Measurements from ENCODE around the gene GPAM. TPM values are rescaled to one million over a fixed set of nuclear protein-coding genes. Genes with fewer than 3 reads are reported as not detected.
"Not testable (repeated sequence)": the region's sequence is repeated elsewhere in the genome, so short reads cannot be mapped to it uniquely, and the experiment has no call there.

The GPAM gene
- total and polyA plus RNA-seq, 5 donors from 2014 or later = 0.84 to 4.2 (median 2.5) TPM

- not testable (repeated sequence) for H3K4me3 ChIP-seq (ENCODE audit: low read depth, low read length); H3K36me3 ChIP-seq (ENCODE audit: control insufficient read depth, insufficient read depth, low read length); H3K27ac Mint-ChIP-seq; DNase-seq; H3K27me3 ChIP-seq (ENCODE audit: control insufficient read depth, insufficient read depth, low read length); H3K36me3 Mint-ChIP-seq; ATAC-seq (ENCODE audit: low read depth in 2 of 2); H3K9me3 Mint-ChIP-seq; H3K4me1 Mint-ChIP-seq; H3K4me3 Mint-ChIP-seq; H3K27ac ChIP-seq (ENCODE audit: insufficient read depth, low read length, poor library complexity, severe bottlenecking); H3K4me1 ChIP-seq (ENCODE audit: control insufficient read depth, insufficient read depth, low read length, poor library complexity, severe bottlenecking); H3K9me3 ChIP-seq (ENCODE audit: control insufficient read depth in 2 of 2, low read length in 2 of 2)
- H3K27me3 Mint-ChIP-seq = peaks cover 17% of the 10 kb centered on the region
These were observed 45.0 kb upstream of the GPAM start for GRCh38 chr10:112228366-112229088.

- H3K27ac Mint-ChIP-seq = no peak overlapping the region
- peaks cover 5% of the 10 kb centered on the region for H3K27me3 ChIP-seq (ENCODE audit: control insufficient read depth, insufficient read depth, low read length)
- H3K27me3 Mint-ChIP-seq = peaks cover 17% of the 10 kb centered on the region
- no peak overlapping the region for H3K27ac ChIP-seq (ENCODE audit: insufficient read depth, low read length, poor library complexity, severe bottlenecking)
- no peaks in the 10 kb centered on the region for H3K9me3 ChIP-seq (ENCODE audit: control insufficient read depth in 2 of 2, low read length in 2 of 2)
- H3K4me1 ChIP-seq (ENCODE audit: control insufficient read depth, insufficient read depth, low read length, poor library complexity, severe bottlenecking) = no peaks in the 10 kb centered on the region
- H3K36me3 ChIP-seq (ENCODE audit: control insufficient read depth, insufficient read depth, low read length) = no peaks in the 10 kb centered on the region
- no peak overlapping the region for H3K4me3 Mint-ChIP-seq
- DNase-seq (no peak), ATAC-seq (ENCODE audit: low read depth in 2 of 2) (no peak)
- H3K9me3 Mint-ChIP-seq = peaks cover 0 to 5% (median 0%) of the 10 kb centered on the region in 7 donors
- H3K4me1 Mint-ChIP-seq = no peaks in the 10 kb centered on the region
- H3K4me3 ChIP-seq (ENCODE audit: low read depth, low read length) = no peak overlapping the region
- no peaks in the 10 kb centered on the region for H3K36me3 Mint-ChIP-seq
These were observed 43.9 kb upstream of the GPAM start for GRCh38 chr10:112227331-112227987.

GRCh38 chr10:112226439-112227248 lies 43.1 kb upstream of the GPAM start:
- H3K9me3 ChIP-seq (ENCODE audit: control insufficient read depth in 2 of 2, low read length in 2 of 2) = no peaks in the 10 kb centered on the region
- no peak overlapping the region for H3K4me3 ChIP-seq (ENCODE audit: low read depth, low read length)
- Mint-ChIP-seq H3K4me1 (no peaks in the 10 kb centered on the region), H3K27me3 (peaks cover 17% of the 10 kb centered on the region), H3K27ac (no peak overlapping the region), H3K4me3 (no peak overlapping the region), H3K36me3 (no peaks in the 10 kb centered on the region), H3K9me3 (peaks cover 0 to 5% (median 0%) of the 10 kb centered on the region in 7 donors)
- H3K4me1 ChIP-seq (ENCODE audit: control insufficient read depth, insufficient read depth, low read length, poor library complexity, severe bottlenecking) = no peaks in the 10 kb centered on the region
- H3K27me3 ChIP-seq (ENCODE audit: control insufficient read depth, insufficient read depth, low read length) = peaks cover 5% of the 10 kb centered on the region
- no peaks in the 10 kb centered on the region for H3K36me3 ChIP-seq (ENCODE audit: control insufficient read depth, insufficient read depth, low read length)
- no peak overlapping the region for H3K27ac ChIP-seq (ENCODE audit: insufficient read depth, low read length, poor library complexity, severe bottlenecking)
- ATAC-seq (ENCODE audit: low read depth in 2 of 2) = no peak
- DNase-seq = no peak

- Histone ChIP-seq H3K4me3 (ENCODE audit: low read depth, low read length) (no peak overlapping the region), H3K4me1 (ENCODE audit: control insufficient read depth, insufficient read depth, low read length, poor library complexity, severe bottlenecking) (no peaks in the 10 kb centered on the region), H3K9me3 (ENCODE audit: control insufficient read depth in 2 of 2, low read length in 2 of 2) (no peaks in the 10 kb centered on the region), H3K27me3 (ENCODE audit: control insufficient read depth, insufficient read depth, low read length) (peaks cover 3% of the 10 kb centered on the region), H3K27ac (ENCODE audit: insufficient read depth, low read length, poor library complexity, severe bottlenecking) (no peak overlapping the region), H3K36me3 (ENCODE audit: control insufficient read depth, insufficient read depth, low read length) (no peaks in the 10 kb centered on the region)
- H3K4me1 Mint-ChIP-seq = no peaks in the 10 kb centered on the region
- H3K9me3 Mint-ChIP-seq = peaks cover 0 to 2% (median 0%) of the 10 kb centered on the region in 7 donors
- ATAC-seq (ENCODE audit: low read depth in 2 of 2) (no peak), DNase-seq (no peak)
- no peak overlapping the region for H3K27ac Mint-ChIP-seq
- no peaks in the 10 kb centered on the region for H3K36me3 Mint-ChIP-seq
- peaks cover 17% of the 10 kb centered on the region for H3K27me3 Mint-ChIP-seq
- H3K4me3 Mint-ChIP-seq = no peak overlapping the region
These were observed 42.3 kb upstream of the GPAM start for GRCh38 chr10:112225771-112226438.

GRCh38 chr10:112224933-112225529 lies 41.5 kb upstream of the GPAM start:
- no peak for DNase-seq
- Histone ChIP-seq H3K9me3 (ENCODE audit: control insufficient read depth in 2 of 2, low read length in 2 of 2) (peaks cover 3 to 7% of the 10 kb centered on the region in 2 experiments), H3K4me1 (ENCODE audit: control insufficient read depth, insufficient read depth, low read length, poor library complexity, severe bottlenecking) (no peaks in the 10 kb centered on the region), H3K4me3 (ENCODE audit: low read depth, low read length) (no peak overlapping the region), H3K36me3 (ENCODE audit: control insufficient read depth, insufficient read depth, low read length) (no peaks in the 10 kb centered on the region), H3K27me3 (ENCODE audit: control insufficient read depth, insufficient read depth, low read length) (peaks cover 3% of the 10 kb centered on the region), H3K27ac (ENCODE audit: insufficient read depth, low read length, poor library complexity, severe bottlenecking) (no peak overlapping the region)
- Mint-ChIP-seq H3K4me3 (no peak overlapping the region), H3K4me1 (no peaks in the 10 kb centered on the region), H3K9me3 (peaks cover 0 to 9% (median 0%) of the 10 kb centered on the region in 7 donors), H3K27me3 (peaks cover 13% of the 10 kb centered on the region), H3K36me3 (no peaks in the 10 kb centered on the region), H3K27ac (no peak overlapping the region)
- ATAC-seq (ENCODE audit: low read depth in 2 of 2) = no peak

GRCh38 chr10:112223725-112224124 lies 40.2 kb upstream of the GPAM start:
- no peak for DNase-seq
- H3K4me3 ChIP-seq (ENCODE audit: low read depth, low read length) = no peak overlapping the region
- no peaks in the 10 kb centered on the region for H3K4me1 ChIP-seq (ENCODE audit: control insufficient read depth, insufficient read depth, low read length, poor library complexity, severe bottlenecking)
- H3K27me3 ChIP-seq (ENCODE audit: control insufficient read depth, insufficient read depth, low read length) = peaks cover 3% of the 10 kb centered on the region
- ATAC-seq (ENCODE audit: low read depth in 2 of 2) = no peak
- no peak overlapping the region for H3K27ac Mint-ChIP-seq
- no peaks in the 10 kb centered on the region for H3K36me3 ChIP-seq (ENCODE audit: control insufficient read depth, insufficient read depth, low read length)
- peaks cover 0 to 12% (median 1%) of the 10 kb centered on the region in 7 donors for H3K9me3 Mint-ChIP-seq
- no peak overlapping the region for H3K27ac ChIP-seq (ENCODE audit: insufficient read depth, low read length, poor library complexity, severe bottlenecking)
- peaks cover 3 to 10% of the 10 kb centered on the region in 2 experiments for H3K9me3 ChIP-seq (ENCODE audit: control insufficient read depth in 2 of 2, low read length in 2 of 2)
- H3K4me3 Mint-ChIP-seq = no peak overlapping the region
- H3K27me3 Mint-ChIP-seq = peaks cover 11% of the 10 kb centered on the region
- H3K4me1 Mint-ChIP-seq = no peaks in the 10 kb centered on the region
- H3K36me3 Mint-ChIP-seq = no peaks in the 10 kb centered on the region

GRCh38 chr10:112222799-112223198 lies 39.2 kb upstream of the GPAM start:
- H3K9me3 Mint-ChIP-seq = peaks cover 0 to 12% (median 1%) of the 10 kb centered on the region in 7 donors
- no peaks in the 10 kb centered on the region for H3K36me3 Mint-ChIP-seq
- Histone ChIP-seq H3K27me3 (ENCODE audit: control insufficient read depth, insufficient read depth, low read length) (peaks cover 3% of the 10 kb centered on the region), H3K4me1 (ENCODE audit: control insufficient read depth, insufficient read depth, low read length, poor library complexity, severe bottlenecking) (no peaks in the 10 kb centered on the region), H3K36me3 (ENCODE audit: control insufficient read depth, insufficient read depth, low read length) (no peaks in the 10 kb centered on the region), H3K9me3 (ENCODE audit: control insufficient read depth in 2 of 2, low read length in 2 of 2) (peaks cover 3 to 10% of the 10 kb centered on the region in 2 experiments), H3K4me3 (ENCODE audit: low read depth, low read length) (no peak overlapping the region), H3K27ac (ENCODE audit: insufficient read depth, low read length, poor library complexity, severe bottlenecking) (no peak overlapping the region)
- no peak for DNase-seq
- no peak overlapping the region for H3K4me3 Mint-ChIP-seq
- H3K27me3 Mint-ChIP-seq = peaks cover 9% of the 10 kb centered on the region
- no peak for ATAC-seq (ENCODE audit: low read depth in 2 of 2)
- no peak overlapping the region for H3K27ac Mint-ChIP-seq
- no peaks in the 10 kb centered on the region for H3K4me1 Mint-ChIP-seq

All from CD4-positive, CD25-positive, alpha-beta regulatory T cell (primary cell).